GM21717 (cell line): ENCODE measurements around the gene PLPPR3.

Experiments
- ATAC-seq: cut with Tn5 transposase; IDR thresholded peaks from one replicate; pipeline ENCODE4 v1.9.1; 2021; ENCODE audit warnings: mild to moderate bottlenecking, moderate library complexity; ENCODE audit not compliant: unreplicated experiment

PLPPR3 gene

DNA sequence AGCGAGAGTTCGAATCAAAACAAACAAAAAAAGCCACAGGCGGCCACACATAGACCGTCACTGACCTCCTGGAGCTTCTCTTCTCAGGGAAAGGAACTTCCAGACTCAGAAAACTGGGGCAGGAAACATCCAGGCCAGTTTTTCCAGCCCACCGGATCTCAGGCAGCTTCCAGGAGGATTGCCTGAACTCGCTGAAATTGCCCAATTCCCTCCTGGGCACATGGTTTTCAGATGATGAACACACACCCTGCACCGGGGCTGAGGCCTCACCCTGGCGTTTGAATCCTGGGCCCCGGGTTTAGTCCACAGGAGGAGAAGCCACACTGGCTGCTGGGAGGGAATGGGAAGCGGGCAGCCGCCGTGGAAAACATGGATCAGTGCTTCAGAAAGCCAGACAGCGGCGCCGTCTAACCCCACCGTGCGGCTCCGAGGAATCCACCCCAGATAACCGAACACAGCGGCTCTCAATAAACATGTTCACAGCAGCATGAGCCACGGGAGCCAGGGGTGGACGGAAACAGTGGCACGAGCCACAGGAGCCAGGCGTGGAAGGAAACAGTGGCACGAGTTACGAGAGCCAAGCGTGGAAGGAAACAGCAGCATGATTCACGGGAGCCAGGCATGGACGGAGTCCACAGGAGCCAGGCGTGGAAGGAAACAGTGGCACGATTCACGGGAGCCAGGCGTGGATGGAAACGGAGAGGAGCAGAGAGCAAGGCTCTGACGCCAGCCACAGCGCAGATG is 42.7 kb downstream of the PLPPR3 start:
- ATAC-seq: no peak

DNA sequence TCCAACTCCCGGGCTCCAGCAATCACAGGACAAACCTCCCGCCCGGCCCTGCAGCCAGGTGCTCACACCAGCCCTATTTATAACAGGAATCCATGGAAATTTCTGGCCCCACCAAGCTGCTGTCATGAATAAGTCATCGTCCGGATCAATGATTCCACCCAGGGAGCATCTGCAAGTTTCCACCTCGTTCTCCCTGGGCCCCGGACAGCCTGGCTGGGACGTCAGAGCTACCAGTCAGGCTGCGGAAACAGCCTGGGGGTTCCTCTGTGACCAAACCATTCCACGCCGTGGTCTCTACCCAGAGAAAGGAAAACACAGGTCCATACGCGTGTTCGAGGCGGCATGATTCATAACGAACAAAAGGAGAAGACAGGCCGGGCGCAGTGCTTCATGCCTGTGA is 45.2 kb downstream of the PLPPR3 start:
- no peak for ATAC-seq

DNA sequence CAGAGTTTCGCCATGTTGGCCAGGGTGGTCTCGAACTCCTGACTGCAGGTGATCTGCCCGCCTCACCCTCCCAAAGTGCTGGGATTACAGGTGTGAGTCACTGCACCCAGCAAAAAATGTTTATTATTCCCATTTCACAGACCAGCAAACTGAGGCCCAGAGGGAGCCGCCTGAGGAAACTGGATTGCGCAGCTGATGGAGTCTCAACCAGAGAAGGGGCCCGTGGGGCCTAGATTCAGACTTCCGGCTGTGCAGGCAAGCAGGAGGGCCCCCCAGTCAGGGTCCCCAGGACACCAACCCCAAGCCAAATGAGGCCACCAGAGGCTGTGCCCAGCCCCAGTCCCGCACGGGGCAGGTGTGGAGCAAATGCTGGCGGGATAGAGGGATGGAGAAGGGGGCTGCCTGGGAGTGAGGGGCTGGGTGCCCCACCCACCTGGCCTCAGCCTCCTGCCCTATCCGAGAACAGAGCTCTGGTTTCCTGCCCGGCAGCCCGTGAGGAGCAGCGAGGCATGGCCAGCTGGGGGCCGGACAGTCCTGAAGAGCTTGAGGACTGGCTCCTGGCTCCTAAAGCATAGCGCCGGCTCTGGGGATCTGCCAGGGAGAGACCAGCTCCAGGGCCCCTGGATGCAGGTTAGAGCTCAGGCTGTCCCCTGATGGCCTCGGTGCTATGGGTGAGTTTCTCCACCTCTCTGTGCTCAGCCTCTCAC is 48.9 kb downstream of the PLPPR3 start:
- ATAC-seq: no peak

DNA sequence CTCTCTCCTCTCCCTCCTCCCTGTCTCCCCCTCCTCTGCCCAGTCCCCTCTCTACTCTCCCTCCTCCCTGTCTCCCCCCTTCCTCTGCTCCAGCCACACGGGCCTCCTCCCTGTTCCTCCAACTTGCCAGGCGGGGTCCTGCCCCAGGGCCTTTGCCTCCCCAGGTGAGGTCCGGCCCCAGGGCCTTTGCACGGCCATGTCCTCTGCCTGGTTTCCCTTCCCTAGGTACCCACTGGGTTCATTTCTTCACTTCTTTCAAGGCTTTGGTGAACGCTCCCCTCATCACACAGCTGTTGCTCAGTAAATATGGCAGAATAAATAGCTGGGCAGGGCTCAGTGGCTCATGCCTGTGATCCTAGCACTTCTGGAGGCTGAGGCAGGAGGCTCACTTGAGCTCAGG is 49.7 kb downstream of the PLPPR3 start:
- ATAC-seq: no peak

DNA sequence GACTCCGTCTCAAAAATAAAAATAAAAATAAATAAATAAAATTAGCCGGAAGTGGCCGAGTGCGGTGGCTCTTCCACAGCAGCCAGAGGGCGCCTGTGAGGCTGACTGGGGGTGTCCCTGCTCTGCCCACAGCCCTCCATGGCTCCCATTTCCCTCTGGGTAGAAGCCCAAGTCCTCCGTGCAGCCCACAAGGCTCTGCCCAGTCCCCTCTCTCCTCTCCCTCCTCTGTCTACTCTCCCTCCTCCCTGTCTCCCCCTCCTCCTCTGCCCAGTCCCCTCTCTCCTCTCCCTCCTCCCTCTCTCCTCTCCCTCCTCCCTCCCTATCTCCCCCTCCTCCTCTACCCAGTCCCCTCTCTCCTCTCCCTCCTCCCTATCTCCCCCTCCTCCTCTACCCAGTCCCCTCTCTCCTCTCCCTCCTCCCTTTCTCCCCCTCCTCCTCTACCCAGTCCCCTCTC is 50.4 kb downstream of the PLPPR3 start:
- no peak for ATAC-seq

DNA sequence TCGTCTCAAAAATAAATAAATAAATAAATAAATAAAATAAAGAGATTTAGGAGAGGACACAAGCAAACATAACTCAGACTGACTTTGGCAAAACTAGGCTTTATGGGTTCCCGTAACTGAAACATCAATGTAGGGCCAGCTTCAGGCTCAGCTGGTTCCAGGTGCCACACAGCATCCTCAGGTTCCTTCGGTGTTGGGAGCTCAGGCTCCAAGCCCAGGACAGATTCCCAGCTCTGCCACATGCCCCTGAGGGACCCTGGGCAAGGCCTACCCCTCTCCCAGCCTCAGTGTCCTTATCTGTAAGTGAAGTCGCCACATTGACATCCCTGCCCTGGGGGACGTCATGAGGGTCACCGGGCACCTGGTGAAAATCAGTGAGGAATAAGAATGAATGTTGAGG is 52.1 kb downstream of the PLPPR3 start:
- ATAC-seq: no peak

DNA sequence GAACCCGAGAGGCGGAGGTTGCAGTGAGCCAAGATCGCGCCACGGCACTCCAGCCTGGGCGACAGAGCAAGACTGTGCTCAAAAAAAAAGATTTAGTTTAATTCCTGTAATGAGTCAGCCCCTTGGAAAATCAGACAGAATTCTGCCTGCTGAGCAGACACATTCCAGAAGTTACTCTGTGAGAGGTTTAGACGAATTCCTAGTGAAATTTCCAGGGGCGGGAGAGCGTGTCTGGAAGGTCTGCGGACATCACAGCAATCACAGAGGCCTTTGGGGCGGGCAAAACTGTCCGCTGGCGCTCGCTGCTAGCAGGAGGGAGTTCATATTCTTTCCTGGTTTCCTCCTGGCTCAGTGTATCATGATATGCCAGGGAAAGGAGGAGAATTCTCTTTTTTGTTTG is 53.3 kb downstream of the PLPPR3 start:
- ATAC-seq: no peak

DNA sequence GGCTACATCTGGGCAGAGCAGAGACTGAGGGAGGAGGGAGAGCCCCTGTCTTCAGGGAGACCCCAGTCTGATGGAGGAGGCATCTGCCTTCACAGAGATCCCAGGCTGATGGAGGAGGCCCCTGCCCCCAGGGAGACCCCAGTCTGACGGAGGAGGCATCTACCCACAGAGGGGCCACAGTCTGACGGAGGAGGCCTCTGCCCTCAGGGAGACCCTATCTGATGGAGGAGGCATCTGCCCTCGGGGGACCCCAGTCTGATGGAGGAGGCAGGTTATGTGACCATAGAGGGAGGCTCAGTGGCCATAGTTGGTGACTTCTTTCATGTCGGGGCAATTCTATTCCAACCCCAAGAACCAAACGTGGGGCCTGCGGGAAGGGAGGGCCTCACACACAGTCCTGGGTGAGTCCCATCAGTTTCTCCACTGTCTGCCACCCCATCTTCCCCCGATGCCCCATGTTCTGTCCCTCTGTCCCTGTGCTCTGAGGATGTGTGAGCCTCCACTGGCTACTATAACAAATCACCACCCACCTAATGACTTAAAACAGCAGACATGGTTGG is 56.5 kb downstream of the PLPPR3 start:
- no peak for ATAC-seq

DNA sequence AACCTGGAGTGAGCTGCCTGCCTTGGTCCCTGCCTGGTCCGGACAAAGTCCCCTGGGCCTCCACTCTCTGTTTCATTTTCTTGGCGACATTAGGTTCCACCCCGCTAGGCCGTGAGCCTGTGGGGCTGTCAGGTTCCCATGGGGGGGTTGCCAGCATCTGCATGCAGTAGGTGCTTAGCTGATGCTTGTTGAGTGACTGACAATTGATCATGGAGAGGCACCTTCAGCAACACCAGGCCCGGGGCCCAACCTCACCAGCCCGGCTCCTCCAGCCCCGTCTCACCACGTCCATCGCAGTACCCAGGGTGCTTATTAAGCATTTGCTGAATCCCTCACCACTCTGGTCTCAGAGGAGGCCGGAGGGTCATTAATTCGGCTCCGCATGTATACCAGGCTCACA is 57.5 kb downstream of the PLPPR3 start:
- ATAC-seq: no peak

DNA sequence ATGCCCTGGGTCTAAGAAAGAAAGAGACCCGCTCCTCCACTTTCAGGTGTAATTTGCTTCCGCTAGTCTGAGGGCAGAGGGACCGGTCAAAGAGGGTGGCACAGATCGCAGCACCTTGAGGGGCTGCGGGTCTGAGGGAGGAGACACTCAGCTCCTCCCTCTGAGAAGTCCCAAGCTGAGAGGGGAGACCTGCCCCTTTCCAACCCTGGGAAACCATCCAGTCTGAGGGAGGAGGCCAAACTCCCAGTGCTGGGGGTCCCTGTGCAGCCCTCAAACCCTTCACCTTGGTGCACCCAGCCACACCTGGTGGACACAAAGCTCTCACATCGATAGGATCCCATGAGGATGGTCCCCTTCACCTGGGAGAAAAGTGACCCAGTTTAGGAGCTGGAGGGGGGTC is 57.9 kb downstream of the PLPPR3 start:
- ATAC-seq: no peak

DNA sequence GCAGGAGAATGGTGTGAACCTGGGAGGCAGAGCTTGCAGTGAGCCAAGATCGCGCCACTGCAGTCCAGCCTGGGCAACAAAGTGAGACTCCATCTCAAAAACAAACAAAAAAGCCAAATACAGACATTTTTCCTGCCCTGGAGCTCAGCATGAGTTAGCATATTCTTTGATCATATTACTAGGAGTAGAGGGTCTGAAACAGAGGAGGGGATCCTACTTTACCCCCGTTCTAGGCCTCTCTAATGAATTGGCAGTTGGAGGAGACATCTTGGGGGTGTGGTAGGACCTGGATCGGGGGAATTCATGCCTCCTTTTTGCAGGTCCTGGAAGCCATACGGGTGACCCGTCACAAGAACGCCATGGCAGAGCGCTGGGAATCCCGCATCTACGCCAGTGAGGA is 58.6 kb downstream of the PLPPR3 start:
- ATAC-seq: no peak
